Liver (tissue), 9 donors: ENCODE results near the gene FGD2. TPM values are rescaled to one million over a fixed set of nuclear protein-coding genes. Genes with fewer than 3 reads are reported as not detected.
A peak's percentile ranks its signal among the peaks of the same experiment; 100 is the strongest.

Source experiments
- DNase-seq: peaks from one replicate; pipeline ENCODE4 v3.0.0-alpha.2; 2017; ENCODE audit warnings: low spot score
- H3K27ac ChIP-seq, 2 donors: one replicate each; pipeline ENCODE4 v1.7.0; 2013; ENCODE audit warnings: inconsistent platforms in 2 of 2, low read length in 2 of 2, control low read depth in 1 of 2, low read depth in 1 of 2, mild to moderate bottlenecking in 1 of 2
- H3K27me3 ChIP-seq, 4 donors: one replicate each; pipeline versions ENCODE4 v1.6.1 to v1.7.0; 2013; ENCODE audit warnings: low read length in 3 of 4, inconsistent platforms in 1 of 4, mild to moderate bottlenecking in 1 of 4, moderate library complexity in 1 of 4; ENCODE audit not compliant: control insufficient read depth in 4 of 4, insufficient read depth in 4 of 4
- H3K36me3 ChIP-seq, 4 donors: one replicate each; pipeline versions ENCODE4 v1.6.1 to v1.7.0; 2013; ENCODE audit warnings: low read length in 3 of 4, mild to moderate bottlenecking in 3 of 4, low read depth in 1 of 4, moderate library complexity in 1 of 4; ENCODE audit not compliant: control insufficient read depth in 4 of 4, insufficient read depth in 3 of 4
- H3K4me1 ChIP-seq, 4 donors: one replicate each; pipeline versions ENCODE4 v1.6.1 to v1.7.0; 2013; ENCODE audit warnings: low read length in 3 of 4, mild to moderate bottlenecking in 3 of 4, moderate library complexity in 1 of 4; ENCODE audit not compliant: control insufficient read depth in 4 of 4, insufficient read depth in 4 of 4
- H3K4me3 ChIP-seq, 3 donors: one replicate each; pipeline versions ENCODE4 v1.6.1 to v1.7.0; 2013; ENCODE audit warnings: low read length in 3 of 3, control low read depth in 1 of 3, low read depth in 1 of 3, mild to moderate bottlenecking in 1 of 3
- H3K9ac ChIP-seq, 2 donors: one replicate each; pipeline ENCODE4 v1.7.0; 2013; ENCODE audit warnings: low read length in 2 of 2, mild to moderate bottlenecking in 2 of 2, moderate library complexity in 2 of 2, control low read depth in 1 of 2, low read depth in 1 of 2
- H3K9me3 ChIP-seq, 4 donors: one replicate each; pipeline versions ENCODE4 v1.6.1 to v1.7.0; 2013; ENCODE audit warnings: low read length in 3 of 4; ENCODE audit not compliant: control insufficient read depth in 4 of 4
- FOXA2 ChIP-seq: IDR thresholded peaks from 2 replicates; pipeline ENCODE4 v1.6.1; 2016; ENCODE audit warnings: antibody characterized with exemption
- GABPA ChIP-seq, 2 donors: IDR thresholded peaks in 1 of 2; conservative IDR thresholded peaks in 1 of 2; 2 replicates each; pipeline ENCODE4 v1.6.1; 2016; ENCODE audit warnings: antibody characterized with exemption in 2 of 2, mild to moderate bottlenecking in 1 of 2, moderate library complexity in 1 of 2
- NR2F2 ChIP-seq: IDR thresholded peaks from 2 replicates; pipeline ENCODE4 v1.6.1; 2016; ENCODE audit warnings: antibody characterized with exemption
- RAD21 ChIP-seq, 2 donors: IDR thresholded peaks; 2 replicates each; pipeline ENCODE4 v1.6.1; 2016; ENCODE audit warnings: antibody characterized with exemption in 2 of 2, mild to moderate bottlenecking in 2 of 2
- RXRA ChIP-seq, 2 donors: IDR thresholded peaks; 2 replicates each; pipeline ENCODE4 v1.6.1; 2017 to 2018; ENCODE audit warnings: antibody characterized with exemption in 2 of 2, mild to moderate bottlenecking in 1 of 2
- SP1 ChIP-seq: IDR thresholded peaks from 2 replicates; pipeline ENCODE4 v1.6.1; 2018; ENCODE audit warnings: antibody characterized with exemption, mild to moderate bottlenecking
- YY1 ChIP-seq: IDR thresholded peaks from 2 replicates; pipeline ENCODE4 v1.6.1; 2016; ENCODE audit warnings: antibody characterized with exemption, mild to moderate bottlenecking
- WGBS: extraction: QIAGEN DNeasy Blood & Tissue Kit; methylation state at CpG from one replicate; pipeline ENCODE4 v1.1.7; 2013; 5-methylcytosine and 5-hydroxymethylcytosine counted together
- polyA plus RNA-seq, 2 donors: library from polyadenylated mRNA; stranded (reverse) in 1 of 2; unstranded in 1 of 2; fragments of 200-250 nt in 1 of 2; fragments of >200 nt in 1 of 2; fragmentation: Nextera tagmentation in 1 of 2; extraction: Ambion mirVana in 1 of 2; gene quantifications; one replicate each; pipeline versions ENCODE4 v1.2.1 to v1.2.3, GENCODE V29; 2013 to 2015
- total RNA-seq, 2 donors: library from RNA; depleted of rRNA; stranded (reverse); fragments of >200 nt; gene quantifications; one replicate each; pipeline ENCODE4 v1.2.3, GENCODE V29; 2014
- TF ChIP-seq, protein P1 (sequence below): IDR thresholded peaks from 2 replicates; pipeline ENCODE4 v1.6.1; 2016; ENCODE audit warnings: antibody characterized with exemption, mild to moderate bottlenecking
- donor health status: healthy.
- donor health status: healthy.
- donor health status: healthy.
- donor health status: healthy.
- donor health status: healthy.

FGD2 gene
- total and polyA plus RNA-seq, 4 donors: 4.6 to 24.4 (median 9.1) TPM

DNA sequence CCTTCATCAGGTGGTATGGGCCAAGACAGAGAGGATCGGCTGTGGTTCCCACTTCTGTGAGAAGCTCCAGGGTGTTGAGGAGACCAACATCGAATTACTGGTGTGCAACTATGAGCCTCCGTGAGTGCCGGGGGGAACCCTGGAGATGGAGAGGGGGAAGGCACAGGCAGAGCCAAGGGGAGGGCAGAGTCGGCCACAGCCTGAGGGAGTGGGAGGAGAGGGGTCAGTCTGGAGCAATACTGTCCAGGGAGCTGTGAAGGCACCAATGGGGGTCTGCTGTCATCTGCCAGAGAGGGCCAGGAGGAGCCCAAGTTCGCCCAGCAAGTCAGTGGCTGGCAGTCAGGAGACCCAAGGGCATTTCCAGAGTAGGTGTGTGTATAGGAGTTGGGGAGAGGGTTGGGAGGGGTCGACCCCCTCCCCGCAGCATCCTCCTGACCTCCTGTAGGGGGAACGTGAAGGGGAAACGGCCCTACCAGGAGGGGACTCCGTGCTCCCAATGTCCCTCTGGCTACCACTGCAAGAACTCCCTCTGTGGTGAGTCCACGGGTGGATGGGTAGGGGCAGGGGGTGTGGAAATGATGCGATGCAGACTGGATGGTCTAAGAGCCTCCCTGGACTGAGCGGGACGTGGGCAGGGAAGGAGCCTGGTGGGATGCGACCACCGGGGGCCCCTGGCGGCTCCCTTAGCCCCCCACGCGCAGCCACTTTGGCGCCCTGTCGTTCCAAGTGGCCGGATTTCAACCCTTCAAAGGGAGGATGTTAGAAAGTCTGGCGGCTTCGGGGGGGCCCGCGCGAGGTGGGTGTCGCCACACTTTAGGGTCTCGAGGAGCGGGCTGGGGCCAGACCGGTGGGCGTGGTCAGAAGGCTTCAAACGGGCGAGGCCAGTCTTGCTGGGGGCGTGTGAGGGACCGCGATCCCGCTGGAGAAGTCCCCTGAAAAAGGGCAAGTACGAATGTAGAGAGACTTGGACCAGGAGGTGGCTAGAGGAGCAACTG lies 43.7 kb upstream of the FGD2 start:
- Histone ChIP-seq H3K4me3 (no peak overlapping the region), H3K36me3 (no peaks in the 10 kb centered on the region), H3K27ac (no peak overlapping the region), H3K4me1 (no peaks in the 10 kb centered on the region), H3K9me3 (no peaks in the 10 kb centered on the region), H3K27me3 (no peaks in the 10 kb centered on the region), H3K9ac (no peak overlapping the region)
- WGBS: 56% methylated on average over 40 of the region's 40 CpGs
- TF ChIP-seq RXRA (IDR thresholded peaks at IDR 0.05) (no peak), YY1 (no peak), NR2F2 (no peak), GABPA (IDR thresholded peaks at IDR 0.05 in 1 of 2, conservative IDR thresholded peaks at IDR 0.05 in 1 of 2) (no peak), FOXA2 (no peak), SP1 (no peak)
- TF ChIP-seq, protein P1, sequence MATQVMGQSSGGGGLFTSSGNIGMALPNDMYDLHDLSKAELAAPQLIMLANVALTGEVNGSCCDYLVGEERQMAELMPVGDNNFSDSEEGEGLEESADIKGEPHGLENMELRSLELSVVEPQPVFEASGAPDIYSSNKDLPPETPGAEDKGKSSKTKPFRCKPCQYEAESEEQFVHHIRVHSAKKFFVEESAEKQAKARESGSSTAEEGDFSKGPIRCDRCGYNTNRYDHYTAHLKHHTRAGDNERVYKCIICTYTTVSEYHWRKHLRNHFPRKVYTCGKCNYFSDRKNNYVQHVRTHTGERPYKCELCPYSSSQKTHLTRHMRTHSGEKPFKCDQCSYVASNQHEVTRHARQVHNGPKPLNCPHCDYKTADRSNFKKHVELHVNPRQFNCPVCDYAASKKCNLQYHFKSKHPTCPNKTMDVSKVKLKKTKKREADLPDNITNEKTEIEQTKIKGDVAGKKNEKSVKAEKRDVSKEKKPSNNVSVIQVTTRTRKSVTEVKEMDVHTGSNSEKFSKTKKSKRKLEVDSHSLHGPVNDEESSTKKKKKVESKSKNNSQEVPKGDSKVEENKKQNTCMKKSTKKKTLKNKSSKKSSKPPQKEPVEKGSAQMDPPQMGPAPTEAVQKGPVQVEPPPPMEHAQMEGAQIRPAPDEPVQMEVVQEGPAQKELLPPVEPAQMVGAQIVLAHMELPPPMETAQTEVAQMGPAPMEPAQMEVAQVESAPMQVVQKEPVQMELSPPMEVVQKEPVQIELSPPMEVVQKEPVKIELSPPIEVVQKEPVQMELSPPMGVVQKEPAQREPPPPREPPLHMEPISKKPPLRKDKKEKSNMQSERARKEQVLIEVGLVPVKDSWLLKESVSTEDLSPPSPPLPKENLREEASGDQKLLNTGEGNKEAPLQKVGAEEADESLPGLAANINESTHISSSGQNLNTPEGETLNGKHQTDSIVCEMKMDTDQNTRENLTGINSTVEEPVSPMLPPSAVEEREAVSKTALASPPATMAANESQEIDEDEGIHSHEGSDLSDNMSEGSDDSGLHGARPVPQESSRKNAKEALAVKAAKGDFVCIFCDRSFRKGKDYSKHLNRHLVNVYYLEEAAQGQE: no peak
- no peak for DNase-seq

DNA sequence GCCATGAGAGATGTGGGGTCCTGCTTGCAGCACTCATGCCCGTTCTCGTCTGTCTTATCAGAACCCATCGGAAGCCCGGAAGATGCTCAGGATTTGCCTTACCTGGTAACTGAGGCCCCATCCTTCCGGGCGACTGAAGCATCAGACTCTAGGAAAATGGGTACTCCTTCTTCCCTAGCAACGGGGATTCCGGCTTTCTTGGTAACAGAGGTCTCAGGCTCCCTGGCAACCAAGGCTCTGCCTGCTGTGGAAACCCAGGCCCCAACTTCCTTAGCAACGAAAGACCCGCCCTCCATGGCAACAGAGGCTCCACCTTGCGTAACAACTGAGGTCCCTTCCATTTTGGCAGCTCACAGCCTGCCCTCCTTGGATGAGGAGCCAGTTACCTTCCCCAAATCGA lies 42.6 kb upstream of the FGD2 start:
- H3K9me3 ChIP-seq: no peaks in the 10 kb centered on the region
- TF ChIP-seq RAD21 (IDR thresholded peaks at IDR 0.05) (no peak), RXRA (IDR thresholded peaks at IDR 0.05) (no peak), YY1 (no peak)
- TF ChIP-seq, protein P1: no peak
- no peak overlapping the region for H3K27ac ChIP-seq
- H3K36me3 ChIP-seq: peaks cover 0 to 9% (median 3%) of the 10 kb centered on the region in 4 donors
- H3K27me3 ChIP-seq: no peaks in the 10 kb centered on the region
- no peak overlapping the region for H3K4me3 ChIP-seq
- H3K9ac ChIP-seq: no peak overlapping the region
- 56% methylated on average over 12 of the region's 12 CpGs for WGBS
- no peaks in the 10 kb centered on the region for H3K4me1 ChIP-seq
- peak; percentile 69 for DNase-seq
